Ectodermal cell (in vitro differentiated cells): Measurements from ENCODE around the gene ATF6B.

ENCODE experiments used
- H3K27ac ChIP-seq: 2 replicates; pipeline ENCODE4 v1.7.0; 2013; ENCODE audit warnings: mild to moderate bottlenecking, low read depth, low read length; ENCODE audit not compliant: insufficient read depth, poor library complexity, severe bottlenecking
- H3K27me3 ChIP-seq: 2 replicates; pipeline ENCODE4 v1.7.0; 2013; ENCODE audit warnings: mild to moderate bottlenecking, low read length; ENCODE audit not compliant: insufficient read depth, control insufficient read depth, poor library complexity, severe bottlenecking
- H3K36me3 ChIP-seq: one replicate; pipeline ENCODE4 v1.7.0; 2013; ENCODE audit warnings: low read length; ENCODE audit not compliant: control insufficient read depth, insufficient read depth
- H3K4me1 ChIP-seq: one replicate; pipeline ENCODE4 v1.7.0; 2013; ENCODE audit warnings: low read length; ENCODE audit not compliant: control insufficient read depth, insufficient read depth
- H3K4me3 ChIP-seq: 2 replicates; pipeline ENCODE4 v1.7.0; 2013; ENCODE audit warnings: low read depth, low read length, control low read depth; ENCODE audit not compliant: insufficient read depth
- H3K9me3 ChIP-seq: 2 replicates; pipeline ENCODE4 v1.7.0; 2013; ENCODE audit warnings: mild to moderate bottlenecking, low read length, moderate library complexity; ENCODE audit not compliant: control insufficient read depth
- WGBS, 2 experiments: methylation state at CpG; one replicate each; pipeline ENCODE4 v1.1.7; 2013; ENCODE audit warnings: missing lambda C conversion rate in 2 of 2; 5-methylcytosine and 5-hydroxymethylcytosine counted together

The ATF6B gene

DNA sequence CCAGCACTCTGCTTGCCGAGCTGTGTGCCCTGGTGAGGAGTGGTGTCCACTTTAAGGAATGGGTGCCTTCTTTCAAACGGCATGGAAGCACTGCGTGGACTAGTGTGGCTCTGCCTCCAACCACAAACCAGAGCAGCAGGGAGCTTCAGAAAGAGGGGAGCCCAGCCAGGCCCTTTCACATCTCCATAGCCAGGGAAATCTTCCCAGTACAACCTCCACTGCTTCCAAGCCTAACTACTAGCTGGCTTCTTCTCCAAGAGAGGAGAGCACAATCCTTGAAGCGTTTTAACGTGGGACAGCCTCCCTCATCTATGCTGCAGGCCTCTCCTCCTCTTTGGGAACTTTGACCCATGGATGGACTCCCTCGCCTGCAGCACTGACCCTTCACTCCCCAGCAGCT lies 45.6 kb downstream of the ATF6B start:
- H3K27me3 ChIP-seq = peaks cover 16% of the 10 kb centered on the region
- WGBS, 2 experiments = 80 to 83% methylated on average over 6 of the region's 6 CpGs
- H3K4me3 ChIP-seq = no peak overlapping the region
- no peaks in the 10 kb centered on the region for H3K36me3 ChIP-seq
- H3K27ac ChIP-seq = no peak overlapping the region
- no peaks in the 10 kb centered on the region for H3K9me3 ChIP-seq
- peaks cover 3% of the 10 kb centered on the region for H3K4me1 ChIP-seq

DNA sequence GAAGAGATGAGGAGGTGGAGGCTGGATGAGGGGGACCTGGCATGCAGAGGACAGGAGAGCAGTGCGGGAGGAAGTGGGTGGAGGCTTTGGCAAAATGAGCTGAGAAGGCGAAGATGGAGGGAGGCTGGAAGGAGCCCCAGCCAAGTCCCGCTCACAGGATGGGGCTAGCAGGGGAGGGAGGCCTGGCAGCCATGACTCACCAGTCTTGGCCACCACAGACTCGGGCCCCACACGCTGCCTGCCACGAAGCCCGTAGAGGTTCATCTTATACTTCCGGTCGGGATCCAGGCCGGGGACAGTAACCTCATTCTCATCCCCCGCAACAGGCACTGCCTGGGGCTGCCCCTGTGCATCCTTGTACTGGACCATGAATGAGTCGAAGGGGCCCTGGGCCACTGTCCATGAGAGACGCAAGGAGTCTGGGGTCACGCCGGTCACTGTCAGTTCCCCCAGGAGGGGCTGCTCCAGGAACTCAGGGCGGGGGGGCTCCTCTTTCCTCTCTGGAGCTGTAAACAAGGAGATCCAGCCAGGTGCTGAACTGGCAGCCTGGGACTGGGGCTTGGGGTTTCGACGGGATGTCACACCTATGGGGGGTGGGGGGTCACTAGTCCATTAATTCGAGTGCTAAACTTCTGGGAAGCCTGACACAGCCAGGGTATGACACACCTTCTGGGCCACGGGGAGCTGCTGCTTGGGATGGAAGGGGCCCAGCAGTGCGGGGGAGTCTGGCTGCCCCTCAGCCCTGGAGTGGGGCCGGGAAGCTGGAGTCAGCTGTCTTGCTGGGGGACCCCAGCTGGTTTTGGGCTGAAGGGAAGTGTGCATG lies 46.7 kb downstream of the ATF6B start:
- Histone ChIP-seq H3K9me3 (no peaks in the 10 kb centered on the region), H3K36me3 (no peaks in the 10 kb centered on the region), H3K4me1 (peaks cover 3% of the 10 kb centered on the region), H3K4me3 (no peak overlapping the region), H3K27me3 (peaks cover 6% of the 10 kb centered on the region), H3K27ac (no peak overlapping the region)
- 87 to 89% methylated on average over 22 of the region's 22 CpGs for WGBS, 2 experiments

DNA sequence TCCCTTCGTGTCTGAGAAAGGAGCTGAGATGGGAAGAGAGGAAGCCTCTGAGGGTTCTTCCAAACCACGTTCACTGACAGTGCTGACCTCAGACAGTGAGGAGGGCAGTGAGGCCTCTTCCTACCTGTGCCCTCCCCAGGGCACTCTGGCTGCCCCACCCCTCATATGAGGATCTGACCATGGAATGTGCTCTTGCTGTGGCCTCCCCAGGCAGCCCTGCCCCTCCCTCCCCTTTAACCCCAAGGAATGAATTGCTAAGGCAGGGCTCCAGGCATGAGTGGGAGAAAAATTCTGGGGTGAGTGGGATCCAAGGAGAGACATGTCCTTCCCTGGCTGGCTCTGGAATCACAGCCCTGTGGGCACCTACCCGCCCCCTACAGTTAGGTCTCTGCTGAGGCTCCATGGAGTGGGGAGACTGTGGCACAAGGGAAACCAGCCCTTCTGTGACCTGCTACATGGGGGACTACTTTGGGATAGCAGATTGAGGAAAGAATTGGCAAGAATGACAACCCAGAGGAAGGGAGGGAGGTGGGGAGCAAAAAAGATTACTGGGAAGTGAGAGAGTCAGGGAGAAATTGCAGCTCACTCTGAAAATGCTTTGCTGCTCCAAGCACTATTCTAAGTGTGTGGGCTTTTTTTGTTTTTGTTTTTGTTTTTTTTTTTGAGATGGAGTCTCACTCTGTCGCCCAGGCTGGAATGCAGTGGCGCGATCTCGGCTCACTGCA lies 48.3 kb downstream of the ATF6B start:
- no peak overlapping the region for H3K4me3 ChIP-seq
- H3K36me3 ChIP-seq = no peaks in the 10 kb centered on the region
- no peaks in the 10 kb centered on the region for H3K9me3 ChIP-seq
- 87 to 89% methylated on average over 7 of the region's 7 CpGs for WGBS, 2 experiments
- H3K27ac ChIP-seq = no peak overlapping the region
- H3K4me1 ChIP-seq = peaks cover 3% of the 10 kb centered on the region
- H3K27me3 ChIP-seq = no peaks in the 10 kb centered on the region

DNA sequence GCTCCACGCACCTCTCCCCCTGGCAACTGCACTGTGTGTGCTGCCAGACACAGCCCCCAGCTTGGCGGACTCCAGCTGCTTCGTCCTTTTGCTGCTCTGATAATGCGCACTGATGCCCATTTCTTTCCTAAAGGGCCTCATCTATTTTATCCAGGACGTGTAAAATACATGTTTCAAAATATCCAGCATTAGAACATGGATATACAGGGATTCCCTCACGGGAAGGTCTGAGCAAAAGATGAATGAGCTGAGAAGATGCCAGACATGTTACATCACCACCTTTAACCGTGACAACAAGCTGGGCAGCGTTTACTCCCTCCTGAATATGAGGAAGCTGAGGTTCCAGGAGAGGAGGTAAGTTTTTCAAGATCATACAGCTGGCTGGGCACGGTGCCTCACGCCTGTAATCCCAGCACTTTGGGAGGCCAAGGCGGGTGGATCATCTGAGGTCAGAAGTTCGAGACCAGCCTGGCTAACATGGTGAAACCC lies 51.7 kb downstream of the ATF6B start:
- Histone ChIP-seq H3K4me1 (peaks cover 3% of the 10 kb centered on the region), H3K27ac (no peak overlapping the region), H3K4me3 (no peak overlapping the region), H3K27me3 (no peaks in the 10 kb centered on the region), H3K9me3 (no peaks in the 10 kb centered on the region), H3K36me3 (no peaks in the 10 kb centered on the region)
- 88 to 89% methylated on average over 12 of the region's 12 CpGs for WGBS, 2 experiments

DNA sequence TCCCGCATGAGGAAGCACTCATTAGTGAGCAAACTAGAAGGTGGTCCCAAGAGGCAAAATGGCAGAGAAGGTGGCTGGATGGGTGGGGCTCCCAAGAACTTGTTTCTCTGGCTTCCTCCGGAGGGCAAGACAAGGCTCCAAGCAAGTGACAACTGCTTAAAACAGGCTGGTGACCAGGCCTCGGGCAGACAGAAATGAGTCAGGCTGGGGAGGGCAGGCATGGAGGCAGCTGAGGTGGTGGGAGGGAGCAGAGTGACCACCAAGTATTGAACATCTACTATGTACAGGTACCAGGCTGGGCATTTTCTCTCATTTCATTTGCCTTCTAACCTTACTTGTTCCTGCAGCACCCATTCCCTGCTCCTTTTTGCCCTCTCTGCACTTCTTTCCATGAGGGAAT lies 52.3 kb downstream of the ATF6B start:
- H3K9me3 ChIP-seq = no peaks in the 10 kb centered on the region
- no peak overlapping the region for H3K4me3 ChIP-seq
- H3K36me3 ChIP-seq = no peaks in the 10 kb centered on the region
- 86% methylated on average over 3 of the region's 3 CpGs for WGBS, 2 experiments
- H3K27ac ChIP-seq = no peak overlapping the region
- no peaks in the 10 kb centered on the region for H3K27me3 ChIP-seq
- peaks cover 5% of the 10 kb centered on the region for H3K4me1 ChIP-seq

DNA sequence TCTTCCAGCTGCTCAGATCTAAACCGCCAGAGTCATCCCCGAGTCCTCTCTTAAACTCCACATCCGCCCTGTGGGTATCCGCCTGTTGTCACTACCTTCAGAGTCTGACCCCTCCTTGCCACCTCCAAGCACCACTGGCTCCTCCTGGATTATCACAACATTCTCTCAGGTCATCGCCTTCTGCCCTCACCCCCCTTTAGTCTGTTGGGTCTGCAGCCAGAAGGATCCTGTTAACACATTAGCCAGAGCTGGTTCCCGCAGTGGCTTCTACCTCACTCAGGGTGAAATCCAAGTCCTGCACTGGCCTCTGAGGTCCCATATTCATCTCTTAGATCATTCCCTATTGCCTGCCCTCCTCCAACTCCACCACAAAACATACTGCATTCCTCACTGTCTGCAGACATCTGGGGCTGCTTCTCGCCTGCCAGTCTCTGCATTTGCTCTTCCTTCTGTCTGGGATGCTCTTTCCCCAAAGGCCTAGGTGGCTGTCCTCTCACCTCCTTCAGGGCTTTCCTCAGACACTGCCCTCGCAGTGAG lies 53.0 kb downstream of the ATF6B start:
- Histone ChIP-seq H3K27ac (no peak overlapping the region), H3K36me3 (no peaks in the 10 kb centered on the region), H3K4me1 (peaks cover 10% of the 10 kb centered on the region), H3K4me3 (no peak overlapping the region), H3K9me3 (no peaks in the 10 kb centered on the region), H3K27me3 (no peaks in the 10 kb centered on the region)
- WGBS, 2 experiments = 89 to 92% methylated on average over 8 of the region's 8 CpGs

DNA sequence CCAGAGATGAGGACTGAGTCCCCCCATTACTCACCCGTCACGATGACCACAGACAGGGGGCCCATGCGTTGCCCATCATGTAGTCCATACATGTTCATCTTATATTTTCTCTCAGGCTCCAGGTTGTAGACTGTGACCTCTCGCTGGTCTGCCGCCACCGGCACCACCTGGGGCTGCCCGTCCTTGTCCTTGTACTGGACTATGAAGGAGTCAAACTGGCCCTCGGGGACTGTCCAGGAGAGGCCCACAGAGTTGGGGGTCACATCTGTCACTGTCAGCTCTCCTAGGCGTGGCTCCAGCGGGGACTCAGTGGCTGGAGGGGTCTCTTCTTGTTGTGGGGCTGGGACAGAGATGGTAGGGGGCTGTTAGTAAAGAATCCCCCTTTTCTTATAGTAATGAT lies 54.4 kb downstream of the ATF6B start:
- Histone ChIP-seq H3K27me3 (no peaks in the 10 kb centered on the region), H3K9me3 (no peaks in the 10 kb centered on the region), H3K4me1 (peaks cover 7% of the 10 kb centered on the region), H3K36me3 (no peaks in the 10 kb centered on the region), H3K27ac (no peak overlapping the region), H3K4me3 (no peak overlapping the region)
- WGBS, 2 experiments = 94% methylated on average over 10 of the region's 10 CpGs

DNA sequence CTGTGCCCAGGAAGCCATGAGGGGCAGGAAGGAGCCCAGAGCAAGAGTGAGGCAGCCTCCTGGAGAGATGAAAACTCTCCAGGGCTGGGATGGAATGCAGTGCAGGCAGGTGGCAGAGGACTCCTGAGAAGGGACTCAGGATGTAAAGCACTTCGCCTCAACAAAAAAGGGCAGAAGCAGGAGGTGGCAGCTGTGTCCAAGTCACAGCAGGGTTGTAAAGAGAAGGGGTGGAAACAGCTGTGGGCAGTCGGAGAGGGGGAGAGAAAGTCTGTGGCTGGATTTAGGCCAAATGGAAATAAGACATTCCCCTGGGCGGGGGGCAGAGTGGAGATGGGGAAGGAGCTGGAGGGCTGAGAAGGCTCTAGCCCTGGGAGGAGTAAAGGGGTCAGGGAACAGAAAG lies 54.9 kb downstream of the ATF6B start:
- Histone ChIP-seq H3K4me3 (no peak overlapping the region), H3K4me1 (peaks cover 7% of the 10 kb centered on the region), H3K27me3 (no peaks in the 10 kb centered on the region), H3K9me3 (no peaks in the 10 kb centered on the region), H3K36me3 (no peaks in the 10 kb centered on the region), H3K27ac (no peak overlapping the region)
- WGBS, 2 experiments = 27 to 40% methylated on average over 3 of the region's 3 CpGs

DNA sequence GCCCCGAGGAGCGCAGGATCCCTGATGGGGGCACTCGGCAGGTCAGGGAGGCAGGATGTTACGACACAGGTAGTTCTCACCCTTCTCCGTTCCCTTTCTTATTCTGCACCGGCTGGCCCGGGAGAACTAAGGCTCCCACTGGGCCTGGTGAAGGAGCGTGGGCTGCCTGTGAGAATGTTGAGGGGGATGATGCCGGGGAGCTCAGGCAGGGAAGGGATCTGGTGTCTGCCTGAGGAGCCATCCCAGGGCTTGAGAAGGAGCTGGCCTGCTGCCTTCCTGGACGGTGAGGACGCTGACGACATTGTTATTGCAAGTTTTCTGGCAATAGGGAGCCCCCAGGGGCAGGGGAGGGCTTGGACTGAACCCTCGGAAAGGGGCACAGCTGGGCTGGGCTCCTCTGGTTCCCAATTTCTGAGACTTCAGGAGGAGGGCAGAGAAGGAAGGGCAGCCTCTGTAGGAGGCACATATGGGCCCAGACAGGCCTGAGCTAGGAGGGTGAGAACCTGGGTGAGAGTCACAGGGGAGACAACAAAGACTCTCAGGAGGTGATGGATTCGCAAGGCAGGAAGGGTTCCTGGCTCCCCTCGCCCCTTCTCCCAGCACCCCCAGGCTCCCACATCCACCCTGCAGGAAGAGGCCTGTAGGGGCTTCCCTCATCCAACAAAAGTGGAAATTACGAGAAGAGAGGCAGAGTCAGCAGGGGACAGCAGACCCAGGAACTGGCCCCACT lies 57.1 kb downstream of the ATF6B start:
- Histone ChIP-seq H3K9me3 (no peaks in the 10 kb centered on the region), H3K36me3 (no peaks in the 10 kb centered on the region), H3K27ac (no peak overlapping the region), H3K4me3 (no peak overlapping the region), H3K27me3 (no peaks in the 10 kb centered on the region), H3K4me1 (peaks cover 7% of the 10 kb centered on the region)
- 64 to 73% methylated on average over 16 of the region's 16 CpGs for WGBS, 2 experiments
